OCI-LY3 (cell line): ENCODE data around the gene ATP13A2.

Experiments used
- H2AFZ ChIP-seq: fragments of 200-600, 300-600 bp; shearing (Covaris generic); 2 replicates; pipeline ENCODE4 v1.6.0; 2014; ENCODE audit warnings: antibody characterized with exemption, low read depth, low read length
- H3K27ac ChIP-seq: fragments of 200-600, 300-600 bp; sonication (generic); 2 replicates; pipeline ENCODE4 v1.5.1; 2014; ENCODE audit warnings: mild to moderate bottlenecking, low read length, moderate library complexity, mixed read lengths
- H3K27me3 ChIP-seq: fragments of 200-600, 300-600 bp; sonication (generic); 2 replicates; pipeline ENCODE4 v1.6.1; 2014; ENCODE audit warnings: low read depth, low read length, mixed read lengths
- H3K36me3 ChIP-seq: fragments of 200-600, 300-600 bp; sonication (generic); replicated peaks from 2 replicates; pipeline ENCODE3; 2014; ENCODE audit warnings: low read depth, low read length, mixed read lengths
- H3K4me1 ChIP-seq: fragments of 300-600, 200-600 bp; sonication (generic); 2 replicates; pipeline ENCODE4 v1.6.1; 2014; ENCODE audit warnings: low read length, mixed read lengths
- H3K4me2 ChIP-seq: fragments of 200-600, 300-600 bp; sonication (generic); 2 replicates; pipeline ENCODE4 v1.6.1; 2014; ENCODE audit warnings: low read length, mixed read lengths
- H3K4me3 ChIP-seq: fragments of 300-600, 200-600 bp; sonication (generic); 2 replicates; pipeline ENCODE4 v1.5.1; 2014; ENCODE audit warnings: antibody characterized with exemption, mild to moderate bottlenecking, low read length, moderate library complexity
- H3K79me2 ChIP-seq: fragments of 300-600, 200-600 bp; shearing (Covaris generic); 2 replicates; pipeline ENCODE4 v1.6.1; 2014; ENCODE audit warnings: mild to moderate bottlenecking, low read length, mixed read lengths
- H3K9ac ChIP-seq: fragments of 300-600, 200-600 bp; shearing (Covaris generic); 2 replicates; pipeline ENCODE4 v1.6.0; 2014; ENCODE audit warnings: mild to moderate bottlenecking, low read length, moderate library complexity
- H3K9me3 ChIP-seq: fragments of 200-600, 300-600 bp; shearing (Covaris generic); 2 replicates; pipeline ENCODE4 v1.6.1; 2014; ENCODE audit warnings: low read length, mixed read lengths; ENCODE audit not compliant: insufficient read depth
- H4K20me1 ChIP-seq: fragments of 200-600, 300-600 bp; sonication (generic); 2 replicates; pipeline ENCODE4 v1.6.1; 2016; ENCODE audit warnings: low read length, mixed read lengths; ENCODE audit not compliant: insufficient read depth
- CTCF ChIP-seq: fragments of 200-600, 300-600 bp; sonication (generic); IDR thresholded peaks from 2 replicates; pipeline ENCODE4 v1.5.1; 2014; ENCODE audit warnings: antibody characterized with exemption, low read length, low read depth
- EZH2phosphoT487 ChIP-seq: fragments of 200-600 bp; shearing (Covaris generic); IDR thresholded peaks from 2 replicates; pipeline ENCODE4 v1.6.1; 2018; ENCODE audit warnings: antibody characterized with exemption, mixed run types, low read depth

The ATP13A2 gene

GRCh38 chr1:17016317-17016661, 4.6 kb upstream of the ATP13A2 start:
- Histone ChIP-seq H3K9ac (no peak overlapping the region), H3K79me2 (no peaks in the 10 kb centered on the region), H3K9me3 (no peaks in the 10 kb centered on the region), H3K27me3 (no peaks in the 10 kb centered on the region), H4K20me1 (no peaks in the 10 kb centered on the region), H3K4me2 (no peak overlapping the region), H3K4me3 (no peak overlapping the region), H3K36me3 (peaks cover 16% of the 10 kb centered on the region), H2AFZ (no peak overlapping the region), H3K27ac (no peak overlapping the region), H3K4me1 (peaks cover 18% of the 10 kb centered on the region)
- TF ChIP-seq EZH2phosphoT487: no peak
- TF ChIP-seq CTCF: no peak

GRCh38 chr1:17014671-17015567, 3.2 kb upstream of the ATP13A2 start:
- Histone ChIP-seq H2AFZ (no peak overlapping the region), H3K27ac (no peak overlapping the region), H3K27me3 (no peaks in the 10 kb centered on the region), H3K79me2 (no peaks in the 10 kb centered on the region), H4K20me1 (no peaks in the 10 kb centered on the region), H3K4me3 (no peak overlapping the region), H3K4me1 (peaks cover 30% of the 10 kb centered on the region), H3K4me2 (no peak overlapping the region), H3K9ac (no peak overlapping the region), H3K9me3 (no peaks in the 10 kb centered on the region), H3K36me3 (peaks cover 10% of the 10 kb centered on the region)
- TF ChIP-seq CTCF (no peak), EZH2phosphoT487 (no peak)

GRCh38 chr1:17013491-17014320, 2.0 kb upstream of the ATP13A2 start:
- Histone ChIP-seq H3K4me3 (no peak overlapping the region), H3K79me2 (no peaks in the 10 kb centered on the region), H2AFZ (no peak overlapping the region), H3K27ac (no peak overlapping the region), H3K4me2 (no peak overlapping the region), H3K9ac (no peak overlapping the region), H3K27me3 (no peaks in the 10 kb centered on the region), H3K36me3 (peaks cover 4% of the 10 kb centered on the region), H4K20me1 (no peaks in the 10 kb centered on the region), H3K4me1 (peaks cover 23% of the 10 kb centered on the region), H3K9me3 (no peaks in the 10 kb centered on the region)
- no peak for TF ChIP-seq EZH2phosphoT487
- no peak for TF ChIP-seq CTCF

- H3K27ac ChIP-seq: no peak overlapping the region
- no peak overlapping the region for H3K9ac ChIP-seq
- no peaks in the 10 kb centered on the region for H4K20me1 ChIP-seq
- H3K27me3 ChIP-seq: no peaks in the 10 kb centered on the region
- TF ChIP-seq EZH2phosphoT487 (no peak), CTCF (no peak)
- no peak overlapping the region for H3K4me3 ChIP-seq
- no peak overlapping the region for H3K4me2 ChIP-seq
- H3K9me3 ChIP-seq: no peaks in the 10 kb centered on the region
- no peak overlapping the region for H2AFZ ChIP-seq
- H3K79me2 ChIP-seq: no peaks in the 10 kb centered on the region
- H3K4me1 ChIP-seq: peaks cover 17% of the 10 kb centered on the region
- no peaks in the 10 kb centered on the region for H3K36me3 ChIP-seq
These were observed 1.2 kb upstream of the ATP13A2 start for GRCh38 chr1:17012775-17013490.
